GM12878 (cell line): ENCODE results near the gene CACNG3.

ENCODE experiments used
- CTCF ChIP-seq, 3 experiments: IDR thresholded peaks in 2 of 3; conservative IDR thresholded peaks in 1 of 3; 2 replicates each; pipeline ENCODE4 v1.5.1; 2011; ENCODE audit warnings: low read depth in 3 of 3, low read length in 3 of 3, mild to moderate bottlenecking in 3 of 3, control low read depth in 2 of 3, moderate library complexity in 2 of 3, inconsistent platforms in 1 of 3, mixed read lengths in 1 of 3; ENCODE audit not compliant: control insufficient read depth in 2 of 3, insufficient read depth in 1 of 3; ENCODE audit errors: extremely low read depth in 1 of 3
- EZH2 ChIP-seq: IDR thresholded peaks from 2 replicates; pipeline ENCODE4 v1.6.1; 2012; ENCODE audit warnings: low read depth, mild to moderate bottlenecking, control low read depth, inconsistent platforms, low read length, borderline replicate concordance; ENCODE audit not compliant: control insufficient read depth
- MYC ChIP-seq: IDR thresholded peaks from 2 replicates; pipeline ENCODE4 v1.6.1; 2011; ENCODE audit warnings: mild to moderate bottlenecking, low read length, moderate library complexity, inconsistent platforms; ENCODE audit not compliant: insufficient read depth, insufficient replicate concordance, insufficient read length, severe bottlenecking
- NR2C1 ChIP-seq: fragments of 450-650 bp; IDR thresholded peaks from 2 replicates; pipeline ENCODE4 v1.6.1; 2017; ENCODE audit warnings: antibody characterized with exemption, mild to moderate bottlenecking, moderate library complexity
- POLR2A ChIP-seq: IDR thresholded peaks from 2 replicates; pipeline ENCODE4 v1.6.1; 2011; ENCODE audit warnings: low read depth, mild to moderate bottlenecking, low read length
- SREBF2 ChIP-seq: IDR thresholded peaks from 2 replicates; pipeline ENCODE4 v1.6.1; 2012; ENCODE audit warnings: mild to moderate bottlenecking, low read length
- ZBTB33 ChIP-seq: fragments of 450-650 bp; IDR thresholded peaks from 2 replicates; pipeline ENCODE4 v1.6.1; 2017; ENCODE audit warnings: mild to moderate bottlenecking
- ZNF274 ChIP-seq: IDR thresholded peaks from one replicate; pipeline ENCODE4 v1.8.0; 2011; ENCODE audit not compliant: insufficient read length, insufficient read depth
- ZNF384 ChIP-seq: IDR thresholded peaks from 2 replicates; pipeline ENCODE4 v1.6.1; 2012; ENCODE audit warnings: low read depth, mild to moderate bottlenecking, low read length, improper control_type of control experiment, borderline replicate concordance

DNA sequence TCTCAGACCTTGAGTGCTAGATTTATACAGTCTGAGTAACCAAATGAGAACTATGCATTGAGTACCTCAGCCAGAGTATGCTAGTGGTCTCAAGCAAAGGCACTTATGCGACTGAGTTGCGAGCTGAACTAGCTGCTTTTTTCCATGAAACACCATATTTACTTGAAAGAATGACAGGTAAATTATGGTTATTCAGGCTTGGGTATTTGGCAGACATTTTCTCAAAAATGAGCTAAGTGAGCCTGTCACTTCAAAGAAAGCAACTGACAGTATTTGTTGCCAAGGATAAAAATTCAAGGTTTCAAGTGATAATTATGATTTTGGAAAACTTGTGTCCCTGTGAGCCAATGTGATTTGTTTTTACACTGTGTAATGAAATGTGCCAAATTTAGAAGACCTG, 19.3 kb downstream of the CACNG3 start:
- TF ChIP-seq CTCF (IDR thresholded peaks at IDR 0.05 in 2 of 3, conservative IDR thresholded peaks at IDR 0.05 in 1 of 3; ENCODE audit: control insufficient read depth in 2 of 3, extremely low read depth in 1 of 3, insufficient read depth in 1 of 3, low read depth in 3 of 3, low read length in 3 of 3): no peak
- no peak for TF ChIP-seq ZNF384
- TF ChIP-seq NR2C1: no peak
- no peak for TF ChIP-seq SREBF2
- TF ChIP-seq ZBTB33: no peak
- TF ChIP-seq EZH2: no peak
- TF ChIP-seq MYC: no peak
- TF ChIP-seq POLR2A: no peak
- TF ChIP-seq ZNF274: no peak
